SU-DHL-6 (cell line): ENCODE data around the gene DNAJB14.

Experiments used
- H2AFZ ChIP-seq: fragments of 200-600 bp; sonication (generic); 2 replicates; pipeline ENCODE4 v1.6.1; 2014; ENCODE audit warnings: low read depth, mild to moderate bottlenecking, moderate library complexity, mixed read lengths, antibody characterized with exemption, low read length; ENCODE audit not compliant: severe bottlenecking
- H3F3A ChIP-seq: fragments of 200-600 bp; shearing (Covaris generic); 2 replicates; pipeline ENCODE4 v1.6.0; 2016; ENCODE audit warnings: antibody characterized with exemption, mild to moderate bottlenecking; ENCODE audit not compliant: insufficient read depth
- H3K27ac ChIP-seq: fragments of 200-600 bp; sonication (generic); 2 replicates; pipeline ENCODE4 v1.5.1; 2016; ENCODE audit warnings: low read depth, mild to moderate bottlenecking, low read length, moderate library complexity, mixed read lengths
- H3K27me3 ChIP-seq: fragments of 200-600 bp; sonication (generic), shearing (Covaris generic); 2 replicates; pipeline ENCODE4 v1.6.0; 2014; ENCODE audit warnings: mild to moderate bottlenecking, low read length
- H3K36me3 ChIP-seq: fragments of 200-600 bp; sonication (generic); 2 replicates; pipeline ENCODE4 v1.6.1; 2014; ENCODE audit warnings: mild to moderate bottlenecking, low read length, mixed read lengths
- H3K4me2 ChIP-seq: fragments of 300-600, 200-600 bp; shearing (Covaris generic), sonication (generic); 2 replicates; pipeline ENCODE4 v1.6.0; 2014; ENCODE audit warnings: low read length, low read depth, mild to moderate bottlenecking; ENCODE audit not compliant: poor library complexity, severe bottlenecking
- H3K4me3 ChIP-seq: fragments of 200-600 bp; sonication (generic); 2 replicates; pipeline ENCODE4 v1.5.1; 2014; ENCODE audit warnings: antibody characterized with exemption, low read length, mild to moderate bottlenecking, mixed read lengths; ENCODE audit not compliant: insufficient read depth, poor library complexity, severe bottlenecking
- H3K79me2 ChIP-seq: fragments of 200-600 bp; sonication (generic); 2 replicates; pipeline ENCODE4 v1.6.1; 2014; ENCODE audit warnings: mild to moderate bottlenecking, low read length, moderate library complexity; ENCODE audit not compliant: insufficient read depth
- H3K9ac ChIP-seq: fragments of 200-600 bp; sonication (generic); 2 replicates; pipeline ENCODE4 v1.7.0; 2014; ENCODE audit warnings: mild to moderate bottlenecking, low read length
- H3K9me2 ChIP-seq: fragments of 200-600 bp; sonication (generic); replicated peaks from 2 replicates; pipeline ENCODE4 v1.6.1; 2014; ENCODE audit warnings: low read length; ENCODE audit not compliant: insufficient read depth
- H3K9me3 ChIP-seq: fragments of 200-600 bp; sonication (generic); 2 replicates; pipeline ENCODE4 v1.6.1; 2014; ENCODE audit warnings: low read length, mixed read lengths; ENCODE audit not compliant: insufficient read depth
- H4K20me1 ChIP-seq: fragments of 200-600 bp; sonication (generic); 2 replicates; pipeline ENCODE4 v1.6.1; 2014; ENCODE audit warnings: low read depth, mild to moderate bottlenecking, antibody characterized with exemption, low read length, moderate library complexity, mixed read lengths
- EZH2phosphoT487 ChIP-seq: fragments of 200-600 bp; sonication (generic), shearing (Covaris generic); conservative IDR thresholded peaks from 2 replicates; pipeline ENCODE4 v1.6.1; 2018; ENCODE audit warnings: mild to moderate bottlenecking, antibody characterized with exemption, low read length, moderate library complexity, mixed read lengths
- TF ChIP-seq, protein P1 (sequence below): fragments of 200-600 bp; sonication (generic); IDR thresholded peaks from one replicate; pipeline ENCODE4 v1.5.1; 2017; ENCODE audit warnings: antibody characterized with exemption, mild to moderate bottlenecking, low read length, moderate library complexity; ENCODE audit not compliant: insufficient read depth, poor library complexity, severe bottlenecking

The DNAJB14 gene

DNA sequence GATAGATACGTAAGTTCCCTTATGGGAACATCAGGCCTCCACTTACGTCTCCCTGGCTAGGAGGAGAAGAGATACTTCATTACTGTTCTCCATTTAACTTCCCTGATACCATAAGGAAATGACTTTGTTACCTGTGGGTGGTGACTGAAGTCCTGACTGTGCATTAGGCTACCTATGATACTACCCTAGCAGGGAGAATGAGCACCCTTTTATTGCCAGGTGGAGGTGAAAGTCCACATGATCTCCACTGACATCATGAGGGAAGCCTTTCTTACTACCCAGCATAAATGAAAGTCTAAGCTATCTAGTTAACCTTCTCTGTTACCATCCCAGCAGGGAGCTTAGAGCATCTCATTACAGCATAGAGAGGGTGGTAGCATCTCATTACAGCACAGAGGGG, 27.8 kb downstream of the DNAJB14 start:
- Histone ChIP-seq H3K36me3 (peaks cover 6% of the 10 kb centered on the region; the same call in 1 of the 2 replicates), H3K79me2 (no peaks in the 10 kb centered on the region)
- no peak for TF ChIP-seq EZH2phosphoT487
- TF ChIP-seq, protein P1, sequence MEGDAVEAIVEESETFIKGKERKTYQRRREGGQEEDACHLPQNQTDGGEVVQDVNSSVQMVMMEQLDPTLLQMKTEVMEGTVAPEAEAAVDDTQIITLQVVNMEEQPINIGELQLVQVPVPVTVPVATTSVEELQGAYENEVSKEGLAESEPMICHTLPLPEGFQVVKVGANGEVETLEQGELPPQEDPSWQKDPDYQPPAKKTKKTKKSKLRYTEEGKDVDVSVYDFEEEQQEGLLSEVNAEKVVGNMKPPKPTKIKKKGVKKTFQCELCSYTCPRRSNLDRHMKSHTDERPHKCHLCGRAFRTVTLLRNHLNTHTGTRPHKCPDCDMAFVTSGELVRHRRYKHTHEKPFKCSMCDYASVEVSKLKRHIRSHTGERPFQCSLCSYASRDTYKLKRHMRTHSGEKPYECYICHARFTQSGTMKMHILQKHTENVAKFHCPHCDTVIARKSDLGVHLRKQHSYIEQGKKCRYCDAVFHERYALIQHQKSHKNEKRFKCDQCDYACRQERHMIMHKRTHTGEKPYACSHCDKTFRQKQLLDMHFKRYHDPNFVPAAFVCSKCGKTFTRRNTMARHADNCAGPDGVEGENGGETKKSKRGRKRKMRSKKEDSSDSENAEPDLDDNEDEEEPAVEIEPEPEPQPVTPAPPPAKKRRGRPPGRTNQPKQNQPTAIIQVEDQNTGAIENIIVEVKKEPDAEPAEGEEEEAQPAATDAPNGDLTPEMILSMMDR = no peak

DNA sequence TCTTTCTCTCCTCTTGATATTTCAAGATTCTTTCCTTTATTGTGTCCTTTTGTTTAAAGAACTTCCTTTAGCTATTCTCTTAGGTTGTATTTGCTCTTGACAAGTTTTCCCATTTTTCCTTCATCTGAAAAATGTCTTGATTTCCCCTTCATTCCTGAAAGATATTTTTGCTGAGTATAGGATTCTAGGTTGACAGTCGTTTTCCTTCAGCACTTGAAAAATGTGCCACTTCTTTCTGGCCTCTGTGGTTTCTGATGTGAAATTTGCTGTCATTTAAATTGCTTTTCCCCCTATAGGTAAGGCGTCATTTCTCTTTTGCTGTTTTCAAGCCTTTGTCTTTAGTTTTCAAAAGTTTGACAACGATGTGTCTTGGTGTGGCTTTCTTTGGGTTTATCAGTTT, 28.8 kb downstream of the DNAJB14 start:
- Histone ChIP-seq H3K4me3 (no peak overlapping the region), H3K27me3 (no peaks in the 10 kb centered on the region), H4K20me1 (no peaks in the 10 kb centered on the region), H3K79me2 (no peaks in the 10 kb centered on the region), H3K9me3 (no peaks in the 10 kb centered on the region), H2AFZ (no peak overlapping the region), H3K27ac (no peak overlapping the region), H3K4me2 (no peak overlapping the region), H3F3A (no peaks in the 10 kb centered on the region), H3K9me2 (no peaks in the 10 kb centered on the region), H3K9ac (no peak overlapping the region), H3K36me3 (peaks cover 6% of the 10 kb centered on the region; the same call in 1 of the 2 replicates)
- TF ChIP-seq, protein P1 = no peak
- no peak for TF ChIP-seq EZH2phosphoT487

More for the DNA sequence above, 27.8 kb downstream of the DNAJB14 start:
- H2AFZ ChIP-seq = no peak overlapping the region
- no peak overlapping the region for H3K4me3 ChIP-seq
- no peak overlapping the region for H3K4me2 ChIP-seq
- H3F3A ChIP-seq = no peaks in the 10 kb centered on the region
- H3K9me3 ChIP-seq = no peaks in the 10 kb centered on the region
- no peaks in the 10 kb centered on the region for H3K27me3 ChIP-seq
- no peak overlapping the region for H3K9ac ChIP-seq
- H4K20me1 ChIP-seq = no peaks in the 10 kb centered on the region
- no peak overlapping the region for H3K27ac ChIP-seq
- H3K9me2 ChIP-seq = no peaks in the 10 kb centered on the region

DNA sequence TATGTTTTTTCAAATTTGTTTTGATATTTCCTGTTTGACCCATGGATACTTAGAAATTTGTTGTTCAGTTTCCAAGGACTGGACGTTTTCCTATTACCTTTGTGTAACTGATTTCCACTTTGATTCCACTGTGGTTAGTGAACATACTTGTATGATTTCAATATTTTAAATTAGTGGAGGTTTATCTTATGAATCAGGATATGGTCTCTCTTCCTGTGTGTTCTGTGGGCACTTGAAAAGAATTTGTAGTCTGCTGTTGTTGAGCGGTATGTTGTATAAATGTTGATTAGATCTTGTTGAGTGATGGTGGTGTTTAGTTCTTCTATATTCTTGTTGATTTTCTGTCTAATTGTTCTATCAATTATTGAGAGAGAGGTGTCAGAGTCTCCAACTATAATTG, 31.0 kb downstream of the DNAJB14 start:
- Histone ChIP-seq H3K9me3 (no peaks in the 10 kb centered on the region), H4K20me1 (no peaks in the 10 kb centered on the region), H2AFZ (no peak overlapping the region), H3K36me3 (no peaks in the 10 kb centered on the region; the same call in 1 of the 2 replicates), H3K27ac (no peak overlapping the region), H3F3A (no peaks in the 10 kb centered on the region), H3K27me3 (no peaks in the 10 kb centered on the region), H3K4me2 (no peak overlapping the region), H3K4me3 (no peak overlapping the region), H3K9ac (no peak overlapping the region), H3K79me2 (no peaks in the 10 kb centered on the region), H3K9me2 (no peaks in the 10 kb centered on the region)
- no peak for TF ChIP-seq EZH2phosphoT487
- TF ChIP-seq, protein P1 = no peak

DNA sequence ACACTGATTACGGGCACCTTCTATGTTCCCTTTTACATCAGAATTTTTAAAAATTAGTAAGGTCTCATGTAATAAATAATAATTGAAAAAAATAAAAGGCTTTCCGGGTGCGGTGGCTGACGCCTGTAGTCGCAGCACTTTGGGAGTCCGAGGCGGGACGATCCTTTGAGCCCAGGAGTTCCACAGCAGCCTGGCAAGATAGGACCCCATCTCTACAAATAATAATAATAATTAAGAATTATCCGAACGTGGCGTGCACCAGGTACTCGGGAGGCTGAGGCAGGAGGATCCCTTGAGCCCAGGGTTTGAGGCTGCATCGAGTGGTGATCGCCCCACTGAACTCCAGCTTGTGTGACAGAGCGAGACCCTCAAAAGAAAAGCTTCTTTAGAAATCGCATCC, 51.4 kb downstream of the DNAJB14 start:
- peak overlapping the region; percentile 56 for H3K27ac ChIP-seq

More for the DNA sequence above, 51.4 kb downstream of the DNAJB14 start:
- Histone ChIP-seq H3F3A (peaks cover 16% of the 10 kb centered on the region; the same call in 1 of the 2 replicates), H3K9ac (peak overlapping the region; percentile 55), H3K27me3 (no peaks in the 10 kb centered on the region), H3K4me2 (peak overlapping the region; percentile 70), H2AFZ (no peak overlapping the region), H3K36me3 (no peaks in the 10 kb centered on the region), H3K9me2 (no peaks in the 10 kb centered on the region), H3K79me2 (peaks cover 21% of the 10 kb centered on the region), H4K20me1 (no peaks in the 10 kb centered on the region), H3K4me3 (peak overlapping the region; percentile 57), H3K9me3 (no peaks in the 10 kb centered on the region)
- TF ChIP-seq, protein P1 = no peak
- no peak for TF ChIP-seq EZH2phosphoT487
